ENCODE results near the gene ZNF536. TPM values are rescaled to one million over a fixed set of nuclear protein-coding genes. Genes with fewer than 3 reads are reported as not detected.

Gene ZNF536
- total and polyA plus RNA-seq, 9 donors, result 0.13 to 0.52 (median 0.28) TPM; not detected in 4

DNA sequence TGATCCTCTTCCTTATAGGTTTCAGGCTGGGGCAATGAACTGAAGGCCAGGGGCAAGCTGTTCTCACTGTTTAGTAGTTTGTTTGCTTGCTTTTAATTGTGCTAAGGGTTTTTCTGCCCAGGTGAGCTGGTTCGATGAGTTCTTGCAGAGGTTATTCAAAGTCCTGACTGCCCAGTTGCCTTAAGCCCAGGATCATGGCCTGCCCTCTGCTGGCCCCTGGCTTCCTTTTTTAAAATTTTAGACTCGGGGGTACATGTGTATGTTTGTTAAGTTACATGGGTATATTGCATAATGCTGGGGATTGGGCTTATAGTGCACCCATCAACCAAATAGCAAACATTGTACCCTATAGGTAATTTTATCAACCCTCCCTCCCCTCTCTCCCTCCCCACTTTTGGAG is 65.7 kb downstream of the ZNF536 start:
- Histone ChIP-seq H3K27me3 (no peaks in the 10 kb centered on the region), H3K36me3 (no peaks in the 10 kb centered on the region), H3K4me1 (ENCODE audit: insufficient read depth) (no peaks in the 10 kb centered on the region), H3K27ac (no peak overlapping the region), H3K4me3 (no peak overlapping the region), H3K9me3 (no peaks in the 10 kb centered on the region)
- intact Hi-C loops (cut with DNase I), result no loop called here
- no peak for DNase-seq
- TF ChIP-seq POLR2A (IDR thresholded peaks at IDR 0.05) (no peak), CTCF (IDR thresholded peaks at IDR 0.05) (no peak), EP300 (IDR thresholded peaks at IDR 0.05) (no peak)
- WGBS, 3 donors, result 60 to 84% (median 63%) methylated on average over 2 of the region's 2 CpGs

DNA sequence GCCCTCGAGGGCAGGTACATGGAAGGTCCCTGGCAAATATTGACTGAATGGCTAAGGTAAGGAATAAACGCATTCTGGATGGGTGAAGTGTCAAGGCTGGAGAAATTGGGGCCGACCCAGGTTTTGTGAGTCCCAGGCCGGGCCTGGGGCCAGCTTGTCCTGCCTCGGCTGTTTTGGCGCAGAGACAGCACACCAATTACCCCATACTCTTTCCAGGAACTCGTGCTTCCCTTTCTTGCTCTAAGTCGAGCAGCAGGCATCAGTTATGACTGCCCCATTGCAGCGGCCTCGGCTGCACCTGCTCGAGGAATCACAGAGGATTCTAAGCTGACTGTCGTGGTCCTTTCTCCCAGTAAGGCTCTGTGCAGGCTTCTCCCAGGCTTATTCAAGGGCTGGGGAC is 67.1 kb downstream of the ZNF536 start:
- H3K4me1 ChIP-seq (ENCODE audit: insufficient read depth), result no peaks in the 10 kb centered on the region
- H3K4me3 ChIP-seq, result no peak overlapping the region
- no peaks in the 10 kb centered on the region for H3K36me3 ChIP-seq
- 54 to 65% (median 61%) methylated on average over 9 to 12 of the region's 12 CpGs for WGBS, 3 donors
- intact Hi-C loops (cut with DNase I), result no loop called here
- no peak for TF ChIP-seq CTCF (IDR thresholded peaks at IDR 0.05)
- no peaks in the 10 kb centered on the region for H3K27me3 ChIP-seq
- no peak for DNase-seq
- H3K9me3 ChIP-seq, result no peaks in the 10 kb centered on the region
- no peak overlapping the region for H3K27ac ChIP-seq

DNA sequence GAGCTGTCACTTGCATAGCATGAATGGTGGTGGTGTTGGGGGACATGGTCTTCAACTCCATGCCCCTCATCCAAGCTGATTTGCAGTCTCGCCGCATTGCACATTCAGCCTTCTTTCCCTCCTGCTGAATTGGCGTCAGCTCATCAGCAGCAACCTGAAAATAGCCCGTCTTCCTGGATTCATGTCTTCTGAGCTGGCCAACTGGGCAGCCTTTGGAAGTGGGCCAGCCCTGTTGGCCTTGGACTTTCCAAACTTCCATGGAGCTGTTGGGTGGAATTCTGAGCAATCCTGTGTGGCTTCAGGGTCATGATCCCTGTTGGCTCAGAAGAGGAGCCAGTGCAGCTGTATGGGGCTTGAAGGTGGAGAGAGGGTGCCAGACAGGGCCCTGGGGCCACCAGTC is 68.8 kb downstream of the ZNF536 start:
- intact Hi-C loops (cut with DNase I), result no loop called here
- no peak for DNase-seq
- Histone ChIP-seq H3K36me3 (no peaks in the 10 kb centered on the region), H3K4me3 (no peak overlapping the region), H3K27me3 (no peaks in the 10 kb centered on the region), H3K9me3 (no peaks in the 10 kb centered on the region), H3K27ac (no peak overlapping the region), H3K4me1 (ENCODE audit: insufficient read depth) (no peaks in the 10 kb centered on the region)
- 70 to 72% (median 71%) methylated on average over 4 of the region's 4 CpGs for WGBS, 3 donors
- TF ChIP-seq CTCF (IDR thresholded peaks at IDR 0.05) (no peak), POLR2A (IDR thresholded peaks at IDR 0.05) (no peak), EP300 (IDR thresholded peaks at IDR 0.05) (no peak)

DNA sequence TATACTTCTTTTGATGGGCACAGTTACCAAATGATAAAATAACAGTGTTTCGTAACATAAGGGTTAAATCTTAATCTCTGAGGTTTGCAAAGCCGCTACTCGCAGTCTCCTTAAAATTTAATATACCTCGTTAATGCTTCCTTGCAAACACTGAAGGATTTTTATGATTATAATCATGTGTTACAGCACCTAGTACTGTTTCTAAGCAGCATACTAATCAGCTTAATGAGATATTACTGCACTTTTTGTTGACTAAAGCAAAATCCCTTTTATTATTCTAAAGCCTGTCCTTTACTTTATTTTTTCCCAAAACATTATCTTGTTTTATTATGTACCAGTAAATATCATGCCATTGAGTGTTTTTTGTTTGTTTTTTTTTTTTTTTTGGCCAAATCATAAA is 70.5 kb downstream of the ZNF536 start:
- no peak for DNase-seq
- Histone ChIP-seq H3K27me3 (no peaks in the 10 kb centered on the region), H3K4me1 (ENCODE audit: insufficient read depth) (no peaks in the 10 kb centered on the region), H3K27ac (no peak overlapping the region), H3K36me3 (no peaks in the 10 kb centered on the region), H3K4me3 (no peak overlapping the region), H3K9me3 (no peaks in the 10 kb centered on the region)
- 51 to 62% (median 58%) methylated on average over 4 of the region's 4 CpGs for WGBS, 3 donors
- TF ChIP-seq POLR2A (IDR thresholded peaks at IDR 0.05) (no peak), EP300 (IDR thresholded peaks at IDR 0.05) (no peak), CTCF (IDR thresholded peaks at IDR 0.05) (no peak)
- intact Hi-C loops (cut with DNase I), result no loop called here

All from ovary (tissue), 9 donors.